Kidney (tissue), 14 donors: Measurements from ENCODE around the gene HTRA2. TPM values are rescaled to one million over a fixed set of nuclear protein-coding genes. Genes with fewer than 3 reads are reported as not detected.

Experiments used
- DNase-seq, 5 donors: peaks; one replicate each; pipeline ENCODE4 v3.0.0-alpha.2; 2013 to 2020
- FAIRE-seq: peaks from 2 replicates; lab custom pipeline; 2012; peaks lifted over from hg19 to GRCh38; lab: Jason Lieb, UNC
- H3K27ac ChIP-seq, 2 donors: one replicate each; pipeline ENCODE4 v1.7.0; 2013; ENCODE audit warnings: low read depth in 2 of 2, low read length in 2 of 2, inconsistent platforms in 1 of 2
- H3K27me3 ChIP-seq: one replicate; pipeline ENCODE4 v1.7.1; 2013; ENCODE audit warnings: low read length, inconsistent platforms; ENCODE audit not compliant: control insufficient read depth, insufficient read depth
- H3K36me3 ChIP-seq, 3 donors: one replicate each; pipeline versions ENCODE4 v1.7.0 to v1.7.1; 2013; ENCODE audit warnings: low read length in 3 of 3, control low read depth in 1 of 3, inconsistent platforms in 1 of 3; ENCODE audit not compliant: insufficient read depth in 3 of 3, control insufficient read depth in 2 of 3
- H3K4me1 ChIP-seq, 3 donors: one replicate each; pipeline versions ENCODE4 v1.7.0 to v1.7.1; 2013; ENCODE audit warnings: low read length in 3 of 3, inconsistent platforms in 1 of 3, low read depth in 1 of 3; ENCODE audit not compliant: control insufficient read depth in 2 of 3, insufficient read depth in 2 of 3
- H3K4me3 ChIP-seq, 3 donors: one replicate each; pipeline versions ENCODE4 v1.7.0 to v1.8.1; 2013; ENCODE audit warnings: low read length in 3 of 3, control low read depth in 1 of 3, inconsistent platforms in 1 of 3
- H3K9ac ChIP-seq, 3 donors: one replicate each; pipeline versions ENCODE4 v1.7.0 to v1.7.1; 2013; ENCODE audit warnings: low read length in 3 of 3, control low read depth in 1 of 3, inconsistent platforms in 1 of 3
- H3K9me3 ChIP-seq, 3 donors: one replicate each; pipeline versions ENCODE4 v1.7.0 to v1.7.1; 2013; ENCODE audit warnings: low read length in 3 of 3, control low read depth in 1 of 3, inconsistent platforms in 1 of 3; ENCODE audit not compliant: control insufficient read depth in 2 of 3, insufficient read depth in 1 of 3
- intact Hi-C: fragments of 100-400 bp; cut with DNase I; formaldehyde crosslinking; loops from one replicate; pipeline ENCODE4 v1.11.1; 2022
- polyA plus RNA-seq: library from polyadenylated mRNA; stranded (reverse); fragments of 350-450 nt; fragmentation: Illumina TruSeq; extraction: RNeasy Lipid Tissue Mini Kit (QIAGEN cat#74804); gene quantifications from one replicate; pipeline ENCODE4 v1.2.3, GENCODE V29; 2014; ENCODE audit warnings: low read depth, low replicate concordance; ENCODE audit not compliant: insufficient read depth
- total RNA-seq: library from RNA; stranded (reverse); fragmentation: NEBNext Ultra II Directional; extraction: Animal tissue kit (Norgen Biotek cat#: 25700); gene quantifications from one replicate; pipeline ENCODE4 v1.2.1, GENCODE V29; 2021
- TF ChIP-seq, protein P1 (sequence below): IDR thresholded peaks from 3 replicates; pipeline ENCODE4 v1.5.1; 2012; ENCODE audit warnings: mild to moderate bottlenecking, moderate library complexity, borderline replicate concordance; ENCODE audit not compliant: insufficient read depth; ENCODE audit errors: extremely low read depth
- donor health status: control.
- donor health status: control.
- donor health status: control.
- donor health status: control.
- donor health status: control.
- donor health status: DM: yes; HTN: yes; CAD: no.
- donor health status: Normal renal cell carcinoma (clear cell type).

The HTRA2 gene
- total and polyA plus RNA-seq, 2 donors from 2014 or later: 30.8 to 44.2 TPM

DNA sequence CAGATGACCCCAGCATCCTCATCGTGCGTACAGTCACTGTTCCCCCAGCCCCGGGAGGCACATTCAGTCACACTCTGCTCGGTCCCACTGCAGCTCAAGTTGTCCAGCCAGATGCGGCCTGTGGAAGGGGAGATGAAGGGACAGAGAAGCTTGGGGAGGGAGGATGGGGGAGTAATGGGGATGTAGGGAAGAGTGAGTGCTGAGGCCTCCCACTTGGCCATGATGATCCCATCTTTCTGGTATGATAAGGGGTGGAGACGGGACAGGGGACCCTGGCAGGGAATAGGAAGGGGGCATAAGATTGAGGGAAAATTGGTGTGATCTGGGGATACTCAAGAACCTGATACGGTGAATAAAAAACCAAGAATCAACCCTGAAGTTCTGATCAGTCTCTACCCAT is 20.5 kb downstream of the HTRA2 start:
- Histone ChIP-seq H3K36me3 (no peaks in the 10 kb centered on the region), H3K4me3 (no peak overlapping the region), H3K4me1 (peaks cover 0 to 7% (median 0%) of the 10 kb centered on the region in 3 donors), H3K9me3 (no peaks in the 10 kb centered on the region), H3K27ac (no peak overlapping the region), H3K27me3 (no peaks in the 10 kb centered on the region), H3K9ac (no peak overlapping the region)
- intact Hi-C loops: no loop called here
- FAIRE-seq (no peak), DNase-seq (peak in 1 of 5 donors; percentile 10)
- TF ChIP-seq, protein P1, sequence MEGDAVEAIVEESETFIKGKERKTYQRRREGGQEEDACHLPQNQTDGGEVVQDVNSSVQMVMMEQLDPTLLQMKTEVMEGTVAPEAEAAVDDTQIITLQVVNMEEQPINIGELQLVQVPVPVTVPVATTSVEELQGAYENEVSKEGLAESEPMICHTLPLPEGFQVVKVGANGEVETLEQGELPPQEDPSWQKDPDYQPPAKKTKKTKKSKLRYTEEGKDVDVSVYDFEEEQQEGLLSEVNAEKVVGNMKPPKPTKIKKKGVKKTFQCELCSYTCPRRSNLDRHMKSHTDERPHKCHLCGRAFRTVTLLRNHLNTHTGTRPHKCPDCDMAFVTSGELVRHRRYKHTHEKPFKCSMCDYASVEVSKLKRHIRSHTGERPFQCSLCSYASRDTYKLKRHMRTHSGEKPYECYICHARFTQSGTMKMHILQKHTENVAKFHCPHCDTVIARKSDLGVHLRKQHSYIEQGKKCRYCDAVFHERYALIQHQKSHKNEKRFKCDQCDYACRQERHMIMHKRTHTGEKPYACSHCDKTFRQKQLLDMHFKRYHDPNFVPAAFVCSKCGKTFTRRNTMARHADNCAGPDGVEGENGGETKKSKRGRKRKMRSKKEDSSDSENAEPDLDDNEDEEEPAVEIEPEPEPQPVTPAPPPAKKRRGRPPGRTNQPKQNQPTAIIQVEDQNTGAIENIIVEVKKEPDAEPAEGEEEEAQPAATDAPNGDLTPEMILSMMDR: no peak

DNA sequence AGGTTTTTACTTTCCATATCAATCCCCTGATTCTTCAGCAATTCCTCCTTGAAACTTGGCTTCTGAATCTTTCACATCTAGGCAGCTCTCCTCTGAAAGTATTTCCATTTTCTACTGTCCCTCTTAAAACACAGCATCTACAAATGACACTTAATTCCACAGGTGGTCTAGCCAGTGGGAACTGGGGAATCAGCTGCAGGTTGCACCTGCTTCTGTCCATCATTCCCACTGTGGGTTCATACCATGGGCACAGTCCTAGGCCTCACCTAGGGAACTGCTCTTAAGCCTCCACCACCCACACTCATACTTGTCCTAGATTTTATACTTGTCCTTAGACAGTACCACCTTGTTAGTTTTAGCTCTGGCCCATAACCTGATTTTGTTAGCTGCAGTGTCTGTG is 21.8 kb downstream of the HTRA2 start:
- TF ChIP-seq, protein P1: no peak
- intact Hi-C loops: no loop called here
- no peak for DNase-seq
- H3K4me1 ChIP-seq: peaks cover 0 to 7% (median 0%) of the 10 kb centered on the region in 3 donors
- no peaks in the 10 kb centered on the region for H3K27me3 ChIP-seq
- FAIRE-seq: no peak
- H3K36me3 ChIP-seq: no peaks in the 10 kb centered on the region
- H3K9me3 ChIP-seq: no peaks in the 10 kb centered on the region
- no peak overlapping the region for H3K9ac ChIP-seq
- no peak overlapping the region for H3K27ac ChIP-seq
- H3K4me3 ChIP-seq: no peak overlapping the region

DNA sequence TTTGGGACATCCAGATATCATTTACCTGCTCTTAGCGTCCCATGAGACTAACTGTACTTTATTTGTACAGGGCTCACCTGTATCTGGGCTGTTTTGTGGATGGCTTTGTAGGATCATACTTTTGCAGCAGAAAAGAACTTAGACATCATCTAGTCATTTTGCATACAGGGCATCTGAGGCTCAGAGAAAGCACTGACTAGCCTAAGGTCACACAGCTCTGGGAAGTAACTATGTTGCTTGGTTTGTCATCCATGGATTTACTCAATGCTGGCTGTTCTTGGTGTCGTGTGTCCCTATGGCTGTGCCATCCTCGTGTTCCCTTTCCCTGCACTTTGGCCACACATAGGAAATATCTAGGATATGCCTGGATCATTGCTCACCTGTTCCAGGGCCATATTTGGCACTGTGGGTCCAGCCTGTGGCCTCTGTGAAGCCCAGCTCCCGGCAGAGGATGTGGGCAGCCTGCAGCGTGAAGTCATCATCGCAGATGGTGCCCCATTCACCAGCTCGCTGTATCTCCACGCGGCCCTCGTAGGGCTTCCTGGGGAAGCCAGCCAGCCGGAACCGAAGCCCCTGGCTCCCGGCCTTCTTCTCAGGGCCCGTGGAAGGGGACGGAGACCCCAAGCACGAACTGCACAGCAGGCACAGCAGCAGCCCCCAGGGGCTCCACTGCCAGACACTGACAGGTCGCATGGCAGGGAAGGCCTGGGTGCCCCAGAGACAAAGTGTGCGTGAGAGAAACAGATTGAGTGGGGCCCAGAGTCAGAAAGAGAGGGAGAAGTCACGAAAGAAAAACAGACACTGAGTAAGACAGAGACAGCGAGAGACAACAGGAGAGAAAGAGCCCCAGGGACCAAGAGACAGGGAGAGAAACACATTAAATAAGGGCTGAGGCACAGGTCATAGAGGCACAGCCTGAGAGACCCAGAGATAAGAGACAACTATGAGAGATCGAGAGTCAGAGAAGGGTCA is 22.5 kb downstream of the HTRA2 start:
- TF ChIP-seq, protein P1: no peak
- Histone ChIP-seq H3K4me3 (peak overlapping the region in 1 of 3 donors; percentile 84), H3K9me3 (no peaks in the 10 kb centered on the region), H3K27ac (no peak overlapping the region), H3K27me3 (no peaks in the 10 kb centered on the region), H3K4me1 (peaks cover 0 to 7% (median 0%) of the 10 kb centered on the region in 3 donors), H3K9ac (no peak overlapping the region), H3K36me3 (no peaks in the 10 kb centered on the region)
- DNase-seq: no peak
- intact Hi-C loops: no loop called here
- no peak for FAIRE-seq
